ENCODE measurements around the gene TMED10. TPM values are rescaled to one million over a fixed set of nuclear protein-coding genes. Genes with fewer than 3 reads are reported as not detected.

The TMED10 gene
- total RNA-seq, 2 experiments from 2014 or later, result 129 to 221 TPM

DNA sequence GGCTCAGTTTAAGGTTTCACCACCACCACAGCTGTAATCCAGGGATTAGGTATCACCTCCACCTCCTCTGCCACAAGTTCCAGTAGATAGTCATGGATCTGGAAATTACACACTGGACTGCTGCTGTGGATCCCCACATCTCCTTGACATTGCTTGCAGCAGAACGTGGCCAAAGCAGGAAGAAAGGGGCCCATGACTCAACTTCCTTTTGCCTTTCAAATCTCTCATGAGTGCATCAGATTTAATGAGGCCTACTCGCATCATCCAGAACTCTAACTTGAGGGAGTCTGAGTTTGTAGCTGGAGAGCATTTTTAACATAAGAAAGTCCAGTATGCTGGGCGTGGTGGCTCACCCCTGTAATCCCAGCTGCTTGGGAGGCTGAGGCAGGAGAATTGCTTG is 29.2 kb upstream of the TMED10 start:
- no peaks in the 10 kb centered on the region for H3K9me2 ChIP-seq (ENCODE audit: insufficient read depth, low read length)
- no peak overlapping the region for H3K4me3 ChIP-seq (ENCODE audit: low read depth, low read length, poor library complexity, severe bottlenecking)
- no peaks in the 10 kb centered on the region for H3K79me2 ChIP-seq (ENCODE audit: insufficient read depth, low read depth, low read length)
- no peaks in the 10 kb centered on the region for H3K9me3 ChIP-seq (ENCODE audit: low read length)
- no peaks in the 10 kb centered on the region for H4K20me1 ChIP-seq (ENCODE audit: insufficient read depth, low read length)
- no peak for DNase-seq (ENCODE audit: low spot score)
- peaks cover 6% of the 10 kb centered on the region for H3K4me1 ChIP-seq (ENCODE audit: insufficient read depth, low read length, poor library complexity, severe bottlenecking)
- H3K27ac ChIP-seq (ENCODE audit: low read depth, low read length, poor library complexity, severe bottlenecking), result no peak overlapping the region
- CTCF ChIA-PET (ENCODE audit: unreplicated experiment), result no interaction called here
- no TSS peak for BruUV-seq (replicated peaks)
- POLR2A ChIA-PET, result interaction anchor here (0.6 to 0.7 kb wide), 4 partner anchors 33 to 78 kb away, joined by 3 to 6 read pairs (median 3); no protein-coding TSS in a partner anchor
- H3K36me3 ChIP-seq (ENCODE audit: insufficient read depth, low read length), result no peaks in the 10 kb centered on the region
- H2AFZ ChIP-seq (ENCODE audit: low read length), result peak overlapping the region; percentile 44; the same call in 1 of the 2 replicates
- intact Hi-C loops (cut with micrococcal nuclease; ENCODE audit: unreplicated experiment), result no loop called here
- no peak for TF ChIP-seq EZH2phosphoT487 (IDR thresholded peaks at IDR 0.05; ENCODE audit: borderline replicate concordance, low read depth, low read length)
- TF ChIP-seq, protein P1, sequence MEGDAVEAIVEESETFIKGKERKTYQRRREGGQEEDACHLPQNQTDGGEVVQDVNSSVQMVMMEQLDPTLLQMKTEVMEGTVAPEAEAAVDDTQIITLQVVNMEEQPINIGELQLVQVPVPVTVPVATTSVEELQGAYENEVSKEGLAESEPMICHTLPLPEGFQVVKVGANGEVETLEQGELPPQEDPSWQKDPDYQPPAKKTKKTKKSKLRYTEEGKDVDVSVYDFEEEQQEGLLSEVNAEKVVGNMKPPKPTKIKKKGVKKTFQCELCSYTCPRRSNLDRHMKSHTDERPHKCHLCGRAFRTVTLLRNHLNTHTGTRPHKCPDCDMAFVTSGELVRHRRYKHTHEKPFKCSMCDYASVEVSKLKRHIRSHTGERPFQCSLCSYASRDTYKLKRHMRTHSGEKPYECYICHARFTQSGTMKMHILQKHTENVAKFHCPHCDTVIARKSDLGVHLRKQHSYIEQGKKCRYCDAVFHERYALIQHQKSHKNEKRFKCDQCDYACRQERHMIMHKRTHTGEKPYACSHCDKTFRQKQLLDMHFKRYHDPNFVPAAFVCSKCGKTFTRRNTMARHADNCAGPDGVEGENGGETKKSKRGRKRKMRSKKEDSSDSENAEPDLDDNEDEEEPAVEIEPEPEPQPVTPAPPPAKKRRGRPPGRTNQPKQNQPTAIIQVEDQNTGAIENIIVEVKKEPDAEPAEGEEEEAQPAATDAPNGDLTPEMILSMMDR (conservative IDR thresholded peaks at IDR 0.05; ENCODE audit: low read length), result no peak
- no peak overlapping the region for H3K4me2 ChIP-seq (ENCODE audit: low read length)

DNA sequence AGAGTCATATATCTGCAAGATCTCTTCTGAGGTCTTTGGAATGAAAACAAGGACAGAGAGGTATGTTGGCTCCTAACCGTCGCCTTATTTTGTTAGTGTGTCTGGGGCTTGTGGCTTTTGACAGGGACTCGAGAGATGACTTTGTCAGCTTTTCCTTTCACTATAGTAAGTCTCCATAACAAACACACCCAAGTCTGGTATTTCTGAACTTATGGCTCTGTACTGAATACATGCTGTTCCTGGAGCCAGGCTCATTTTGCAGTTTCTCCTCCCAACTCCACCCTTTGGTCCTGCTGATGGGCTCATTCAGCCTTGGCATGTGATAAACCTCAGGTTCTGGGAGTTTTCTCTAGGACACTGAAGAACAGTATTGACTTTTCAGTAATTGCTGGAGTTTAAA is 27.7 kb upstream of the TMED10 start:
- CTCF ChIA-PET (ENCODE audit: unreplicated experiment), result no interaction called here
- intact Hi-C loops (cut with micrococcal nuclease; ENCODE audit: unreplicated experiment), result no loop called here

DNA sequence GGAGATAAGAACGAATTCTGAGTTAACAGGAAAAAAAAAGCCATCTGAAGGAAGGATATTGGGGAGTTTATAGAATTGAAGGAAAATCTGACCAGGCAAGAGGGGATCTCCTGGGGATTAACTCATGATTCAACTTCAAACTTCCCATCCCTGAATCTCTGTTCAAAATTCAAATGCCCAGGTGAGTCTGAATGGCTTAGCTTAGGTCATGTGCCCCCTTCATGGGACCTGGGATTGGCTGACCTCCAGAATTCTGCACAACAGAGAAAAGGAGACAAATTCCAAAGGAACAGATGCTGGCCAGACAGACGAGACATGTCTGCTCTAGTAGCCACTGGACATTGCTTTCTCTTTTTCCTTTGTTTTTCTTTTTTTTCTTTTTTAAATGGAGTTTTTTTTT is 26.2 kb upstream of the TMED10 start:
- Histone ChIP-seq H3K36me3 (ENCODE audit: insufficient read depth, low read length) (no peaks in the 10 kb centered on the region), H2AFZ (ENCODE audit: low read length) (no peak overlapping the region), H3K9me2 (ENCODE audit: insufficient read depth, low read length) (no peaks in the 10 kb centered on the region), H3K79me2 (ENCODE audit: insufficient read depth, low read depth, low read length) (no peaks in the 10 kb centered on the region), H3K4me3 (ENCODE audit: low read depth, low read length, poor library complexity, severe bottlenecking) (no peak overlapping the region), H4K20me1 (ENCODE audit: insufficient read depth, low read length) (no peaks in the 10 kb centered on the region), H3K27ac (ENCODE audit: low read depth, low read length, poor library complexity, severe bottlenecking) (no peak overlapping the region), H3K4me1 (ENCODE audit: insufficient read depth, low read length, poor library complexity, severe bottlenecking) (peaks cover 5% of the 10 kb centered on the region), H3K4me2 (ENCODE audit: low read length) (no peak overlapping the region), H3K9me3 (ENCODE audit: low read length) (no peaks in the 10 kb centered on the region)
- CTCF ChIA-PET (ENCODE audit: unreplicated experiment), result no interaction called here
- BruUV-seq (replicated peaks), result no TSS peak
- intact Hi-C loops (cut with micrococcal nuclease; ENCODE audit: unreplicated experiment), result no loop called here
- TF ChIP-seq EZH2phosphoT487 (IDR thresholded peaks at IDR 0.05; ENCODE audit: borderline replicate concordance, low read depth, low read length), result no peak
- TF ChIP-seq, protein P1 (conservative IDR thresholded peaks at IDR 0.05; ENCODE audit: low read length), result no peak
- DNase-seq (ENCODE audit: low spot score), result no peak
- POLR2A ChIA-PET, result no interaction called here

More for the DNA sequence above, 27.7 kb upstream of the TMED10 start:
- TF ChIP-seq, protein P1 (conservative IDR thresholded peaks at IDR 0.05; ENCODE audit: low read length), result no peak
- H3K36me3 ChIP-seq (ENCODE audit: insufficient read depth, low read length), result no peaks in the 10 kb centered on the region
- POLR2A ChIA-PET, result interaction anchor here (1.0 kb wide), 1 partner anchor 22 kb away, joined by 3 read pairs; no protein-coding TSS in a partner anchor
- no peaks in the 10 kb centered on the region for H3K79me2 ChIP-seq (ENCODE audit: insufficient read depth, low read depth, low read length)
- no peaks in the 10 kb centered on the region for H4K20me1 ChIP-seq (ENCODE audit: insufficient read depth, low read length)
- H3K4me3 ChIP-seq (ENCODE audit: low read depth, low read length, poor library complexity, severe bottlenecking), result no peak overlapping the region
- no peak overlapping the region for H3K4me2 ChIP-seq (ENCODE audit: low read length)
- BruUV-seq (replicated peaks), result no TSS peak
- H2AFZ ChIP-seq (ENCODE audit: low read length), result no peak overlapping the region
- H3K9me2 ChIP-seq (ENCODE audit: insufficient read depth, low read length), result no peaks in the 10 kb centered on the region
- H3K4me1 ChIP-seq (ENCODE audit: insufficient read depth, low read length, poor library complexity, severe bottlenecking), result peaks cover 5% of the 10 kb centered on the region
- H3K27ac ChIP-seq (ENCODE audit: low read depth, low read length, poor library complexity, severe bottlenecking), result no peak overlapping the region
- DNase-seq (ENCODE audit: low spot score), result no peak
- no peaks in the 10 kb centered on the region for H3K9me3 ChIP-seq (ENCODE audit: low read length)

All from OCI-LY7 (cell line).